ENCODE results near the gene CX3CR1.

The CX3CR1 gene

DNA sequence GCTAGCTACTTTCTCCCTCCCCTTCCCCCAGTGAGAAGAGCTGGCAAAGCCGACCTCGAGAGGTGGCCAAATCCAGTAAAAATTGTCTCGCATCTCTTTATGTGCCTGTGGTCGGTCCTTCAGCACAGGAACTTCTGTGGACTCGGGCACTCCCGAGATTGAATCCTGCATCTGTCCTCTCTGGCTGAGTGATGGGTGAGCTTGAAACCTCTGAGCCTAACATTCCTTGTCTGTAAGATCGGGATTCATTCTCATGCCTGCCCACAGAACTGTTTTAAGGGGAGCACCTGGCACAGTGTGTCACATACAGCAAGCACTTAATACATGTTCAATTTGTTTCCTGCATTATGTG, 11.3 kb downstream of the CX3CR1 start:
- no peak for ATAC-seq
- TF ChIP-seq TOX (CRISPR knock-in tag; IDR thresholded peaks at IDR 0.05; ENCODE audit: borderline replicate concordance) (no peak), ZFP30 (CRISPR knock-in tag; IDR thresholded peaks at IDR 0.05) (no peak), ZNF8 (CRISPR knock-in tag; IDR thresholded peaks at IDR 0.05) (no peak), BACH2 (CRISPR knock-in tag; IDR thresholded peaks at IDR 0.05; ENCODE audit: borderline replicate concordance) (no peak), ESRRG (CRISPR knock-in tag; IDR thresholded peaks at IDR 0.05) (no peak), TCF4 (CRISPR knock-in tag; IDR thresholded peaks at IDR 0.05; ENCODE audit: borderline replicate concordance) (no peak), PPARA (CRISPR knock-in tag; IDR thresholded peaks at IDR 0.05; ENCODE audit: borderline replicate concordance) (no peak), ZC3H10 (CRISPR knock-in tag; IDR thresholded peaks at IDR 0.05) (no peak), ARNTL (CRISPR knock-in tag; IDR thresholded peaks at IDR 0.05; ENCODE audit: borderline replicate concordance, low read depth) (no peak), ZNF565 (CRISPR knock-in tag; conservative IDR thresholded peaks at IDR 0.05; ENCODE audit: low read depth) (no peak), ZFP3 (CRISPR knock-in tag; IDR thresholded peaks at IDR 0.05) (no peak), CSDC2 (CRISPR knock-in tag; IDR thresholded peaks at IDR 0.05) (no peak), ZNF70 (CRISPR knock-in tag; IDR thresholded peaks at IDR 0.05) (no peak)

DNA sequence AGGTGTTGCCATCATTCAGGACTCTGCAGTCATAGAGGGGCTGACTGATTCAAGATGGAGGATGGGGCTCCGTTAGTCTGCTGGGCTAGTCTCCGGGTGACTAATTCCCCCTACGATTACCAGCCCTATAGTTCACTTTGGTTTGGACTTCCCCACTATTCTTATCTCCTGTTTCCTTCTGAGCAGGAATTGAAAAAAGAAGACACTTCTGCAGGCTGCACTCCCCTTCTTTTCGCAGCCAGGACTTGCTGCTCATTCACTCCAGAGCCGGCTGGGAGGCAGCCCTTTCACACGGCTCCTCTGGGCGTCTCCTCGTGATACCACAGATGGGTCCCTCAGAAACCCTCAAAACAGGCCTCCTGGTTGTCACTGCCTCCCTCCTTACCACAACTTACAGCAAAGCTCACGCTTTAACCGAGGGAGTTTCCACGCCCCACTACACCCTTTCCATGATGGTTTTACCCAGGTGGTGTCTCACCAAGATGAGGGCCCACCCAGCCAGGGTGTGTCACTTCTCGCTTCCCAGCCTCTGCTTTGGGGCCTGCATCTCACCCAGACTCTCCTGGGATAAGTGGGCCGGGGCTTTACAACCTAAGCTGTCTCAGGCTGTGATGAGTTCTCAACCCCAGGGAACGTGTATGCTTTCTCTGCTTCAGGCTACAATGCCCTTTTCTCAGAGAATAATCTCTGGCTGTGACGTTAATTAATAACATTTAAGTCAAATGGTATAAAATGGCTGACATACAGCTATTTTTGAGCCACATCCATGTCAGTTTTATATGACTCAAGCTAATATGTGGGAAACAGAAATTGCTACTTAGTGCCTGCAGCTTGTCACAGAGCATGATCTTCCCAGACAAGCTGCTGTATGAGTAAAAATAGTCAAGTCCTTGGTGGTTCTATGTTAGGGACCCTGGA, 11.9 kb downstream of the CX3CR1 start:
- TF ChIP-seq, protein P1, sequence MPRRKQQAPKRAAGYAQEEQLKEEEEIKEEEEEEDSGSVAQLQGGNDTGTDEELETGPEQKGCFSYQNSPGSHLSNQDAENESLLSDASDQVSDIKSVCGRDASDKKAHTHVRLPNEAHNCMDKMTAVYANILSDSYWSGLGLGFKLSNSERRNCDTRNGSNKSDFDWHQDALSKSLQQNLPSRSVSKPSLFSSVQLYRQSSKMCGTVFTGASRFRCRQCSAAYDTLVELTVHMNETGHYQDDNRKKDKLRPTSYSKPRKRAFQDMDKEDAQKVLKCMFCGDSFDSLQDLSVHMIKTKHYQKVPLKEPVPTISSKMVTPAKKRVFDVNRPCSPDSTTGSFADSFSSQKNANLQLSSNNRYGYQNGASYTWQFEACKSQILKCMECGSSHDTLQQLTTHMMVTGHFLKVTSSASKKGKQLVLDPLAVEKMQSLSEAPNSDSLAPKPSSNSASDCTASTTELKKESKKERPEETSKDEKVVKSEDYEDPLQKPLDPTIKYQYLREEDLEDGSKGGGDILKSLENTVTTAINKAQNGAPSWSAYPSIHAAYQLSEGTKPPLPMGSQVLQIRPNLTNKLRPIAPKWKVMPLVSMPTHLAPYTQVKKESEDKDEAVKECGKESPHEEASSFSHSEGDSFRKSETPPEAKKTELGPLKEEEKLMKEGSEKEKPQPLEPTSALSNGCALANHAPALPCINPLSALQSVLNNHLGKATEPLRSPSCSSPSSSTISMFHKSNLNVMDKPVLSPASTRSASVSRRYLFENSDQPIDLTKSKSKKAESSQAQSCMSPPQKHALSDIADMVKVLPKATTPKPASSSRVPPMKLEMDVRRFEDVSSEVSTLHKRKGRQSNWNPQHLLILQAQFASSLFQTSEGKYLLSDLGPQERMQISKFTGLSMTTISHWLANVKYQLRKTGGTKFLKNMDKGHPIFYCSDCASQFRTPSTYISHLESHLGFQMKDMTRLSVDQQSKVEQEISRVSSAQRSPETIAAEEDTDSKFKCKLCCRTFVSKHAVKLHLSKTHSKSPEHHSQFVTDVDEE (CRISPR knock-in tag; IDR thresholded peaks at IDR 0.05), result no peak
- TF ChIP-seq, protein P2, sequence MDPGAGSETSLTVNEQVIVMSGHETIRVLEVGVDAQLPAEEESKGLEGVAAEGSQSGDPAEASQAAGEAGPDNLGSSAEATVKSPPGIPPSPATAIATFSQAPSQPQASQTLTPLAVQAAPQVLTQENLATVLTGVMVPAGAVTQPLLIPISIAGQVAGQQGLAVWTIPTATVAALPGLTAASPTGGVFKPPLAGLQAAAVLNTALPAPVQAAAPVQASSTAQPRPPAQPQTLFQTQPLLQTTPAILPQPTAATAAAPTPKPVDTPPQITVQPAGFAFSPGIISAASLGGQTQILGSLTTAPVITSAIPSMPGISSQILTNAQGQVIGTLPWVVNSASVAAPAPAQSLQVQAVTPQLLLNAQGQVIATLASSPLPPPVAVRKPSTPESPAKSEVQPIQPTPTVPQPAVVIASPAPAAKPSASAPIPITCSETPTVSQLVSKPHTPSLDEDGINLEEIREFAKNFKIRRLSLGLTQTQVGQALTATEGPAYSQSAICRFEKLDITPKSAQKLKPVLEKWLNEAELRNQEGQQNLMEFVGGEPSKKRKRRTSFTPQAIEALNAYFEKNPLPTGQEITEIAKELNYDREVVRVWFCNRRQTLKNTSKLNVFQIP (CRISPR knock-in tag; IDR thresholded peaks at IDR 0.05; ENCODE audit: borderline replicate concordance, low read depth), result no peak
- TF ChIP-seq ARNTL (CRISPR knock-in tag; IDR thresholded peaks at IDR 0.05; ENCODE audit: borderline replicate concordance, low read depth) (no peak), ZFP30 (CRISPR knock-in tag; IDR thresholded peaks at IDR 0.05) (no peak), CSDC2 (CRISPR knock-in tag; IDR thresholded peaks at IDR 0.05) (no peak), TCF4 (CRISPR knock-in tag; IDR thresholded peaks at IDR 0.05; ENCODE audit: borderline replicate concordance) (no peak), ZC3H10 (CRISPR knock-in tag; IDR thresholded peaks at IDR 0.05) (no peak), RARB (CRISPR knock-in tag; IDR thresholded peaks at IDR 0.05) (no peak), BACH2 (CRISPR knock-in tag; IDR thresholded peaks at IDR 0.05; ENCODE audit: borderline replicate concordance) (no peak), ZNF565 (CRISPR knock-in tag; conservative IDR thresholded peaks at IDR 0.05; ENCODE audit: low read depth) (no peak), SNAI2 (CRISPR knock-in tag; IDR thresholded peaks at IDR 0.05) (no peak), ZFP3 (CRISPR knock-in tag; IDR thresholded peaks at IDR 0.05) (no peak), OSR1 (CRISPR knock-in tag; IDR thresholded peaks at IDR 0.05) (no peak), ZNF8 (CRISPR knock-in tag; IDR thresholded peaks at IDR 0.05) (no peak), GLIS3 (CRISPR knock-in tag; IDR thresholded peaks at IDR 0.05) (no peak), ISL1 (CRISPR knock-in tag; IDR thresholded peaks at IDR 0.05) (no peak), ESRRG (CRISPR knock-in tag; IDR thresholded peaks at IDR 0.05) (no peak)
- TF ChIP-seq, protein P3, sequence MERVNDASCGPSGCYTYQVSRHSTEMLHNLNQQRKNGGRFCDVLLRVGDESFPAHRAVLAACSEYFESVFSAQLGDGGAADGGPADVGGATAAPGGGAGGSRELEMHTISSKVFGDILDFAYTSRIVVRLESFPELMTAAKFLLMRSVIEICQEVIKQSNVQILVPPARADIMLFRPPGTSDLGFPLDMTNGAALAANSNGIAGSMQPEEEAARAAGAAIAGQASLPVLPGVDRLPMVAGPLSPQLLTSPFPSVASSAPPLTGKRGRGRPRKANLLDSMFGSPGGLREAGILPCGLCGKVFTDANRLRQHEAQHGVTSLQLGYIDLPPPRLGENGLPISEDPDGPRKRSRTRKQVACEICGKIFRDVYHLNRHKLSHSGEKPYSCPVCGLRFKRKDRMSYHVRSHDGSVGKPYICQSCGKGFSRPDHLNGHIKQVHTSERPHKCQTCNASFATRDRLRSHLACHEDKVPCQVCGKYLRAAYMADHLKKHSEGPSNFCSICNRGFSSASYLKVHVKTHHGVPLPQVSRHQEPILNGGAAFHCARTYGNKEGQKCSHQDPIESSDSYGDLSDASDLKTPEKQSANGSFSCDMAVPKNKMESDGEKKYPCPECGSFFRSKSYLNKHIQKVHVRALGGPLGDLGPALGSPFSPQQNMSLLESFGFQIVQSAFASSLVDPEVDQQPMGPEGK (CRISPR knock-in tag; IDR thresholded peaks at IDR 0.05; ENCODE audit: borderline replicate concordance), result no peak
- TF ChIP-seq, protein P4, sequence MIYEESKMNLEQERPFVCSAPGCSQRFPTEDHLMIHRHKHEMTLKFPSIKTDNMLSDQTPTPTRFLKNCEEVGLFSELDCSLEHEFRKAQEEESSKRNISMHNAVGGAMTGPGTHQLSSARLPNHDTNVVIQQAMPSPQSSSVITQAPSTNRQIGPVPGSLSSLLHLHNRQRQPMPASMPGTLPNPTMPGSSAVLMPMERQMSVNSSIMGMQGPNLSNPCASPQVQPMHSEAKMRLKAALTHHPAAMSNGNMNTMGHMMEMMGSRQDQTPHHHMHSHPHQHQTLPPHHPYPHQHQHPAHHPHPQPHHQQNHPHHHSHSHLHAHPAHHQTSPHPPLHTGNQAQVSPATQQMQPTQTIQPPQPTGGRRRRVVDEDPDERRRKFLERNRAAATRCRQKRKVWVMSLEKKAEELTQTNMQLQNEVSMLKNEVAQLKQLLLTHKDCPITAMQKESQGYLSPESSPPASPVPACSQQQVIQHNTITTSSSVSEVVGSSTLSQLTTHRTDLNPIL (CRISPR knock-in tag; IDR thresholded peaks at IDR 0.05; ENCODE audit: low read depth), result no peak
- ATAC-seq, result no peak

DNA sequence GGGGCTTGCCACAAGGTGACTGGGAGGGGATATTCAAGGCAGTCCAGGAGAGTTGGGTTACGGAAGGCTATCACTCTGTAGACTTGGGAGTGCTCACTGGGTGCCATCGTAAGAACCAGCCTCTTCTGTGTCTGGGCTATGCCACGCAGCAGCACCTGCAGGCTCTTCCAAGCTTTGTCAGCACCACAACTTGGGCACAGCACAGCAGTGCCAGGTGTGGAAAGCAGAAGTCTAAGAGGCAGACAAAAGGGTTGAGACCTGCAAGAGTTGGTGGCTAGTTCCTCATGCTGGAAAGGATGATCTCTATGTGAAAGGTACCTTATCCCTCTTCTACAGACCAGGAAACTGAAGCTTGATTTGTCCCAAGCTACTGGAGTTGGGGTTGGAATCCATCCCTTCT, 15.8 kb downstream of the CX3CR1 start:
- TF ChIP-seq, protein P5, sequence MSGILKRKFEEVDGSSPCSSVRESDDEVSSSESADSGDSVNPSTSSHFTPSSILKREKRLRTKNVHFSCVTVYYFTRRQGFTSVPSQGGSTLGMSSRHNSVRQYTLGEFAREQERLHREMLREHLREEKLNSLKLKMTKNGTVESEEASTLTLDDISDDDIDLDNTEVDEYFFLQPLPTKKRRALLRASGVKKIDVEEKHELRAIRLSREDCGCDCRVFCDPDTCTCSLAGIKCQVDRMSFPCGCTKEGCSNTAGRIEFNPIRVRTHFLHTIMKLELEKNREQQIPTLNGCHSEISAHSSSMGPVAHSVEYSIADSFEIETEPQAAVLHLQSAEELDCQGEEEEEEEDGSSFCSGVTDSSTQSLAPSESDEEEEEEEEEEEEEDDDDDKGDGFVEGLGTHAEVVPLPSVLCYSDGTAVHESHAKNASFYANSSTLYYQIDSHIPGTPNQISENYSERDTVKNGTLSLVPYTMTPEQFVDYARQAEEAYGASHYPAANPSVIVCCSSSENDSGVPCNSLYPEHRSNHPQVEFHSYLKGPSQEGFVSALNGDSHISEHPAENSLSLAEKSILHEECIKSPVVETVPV (CRISPR knock-in tag; IDR thresholded peaks at IDR 0.05), result no peak
- TF ChIP-seq TCF4 (CRISPR knock-in tag; IDR thresholded peaks at IDR 0.05; ENCODE audit: borderline replicate concordance), result no peak
- TF ChIP-seq ZNF70 (CRISPR knock-in tag; IDR thresholded peaks at IDR 0.05), result no peak
- TF ChIP-seq, protein P2 (CRISPR knock-in tag; IDR thresholded peaks at IDR 0.05; ENCODE audit: borderline replicate concordance, low read depth), result no peak
- no peak for ATAC-seq
